Measurements from ENCODE around the gene MGAT5.

DNA sequence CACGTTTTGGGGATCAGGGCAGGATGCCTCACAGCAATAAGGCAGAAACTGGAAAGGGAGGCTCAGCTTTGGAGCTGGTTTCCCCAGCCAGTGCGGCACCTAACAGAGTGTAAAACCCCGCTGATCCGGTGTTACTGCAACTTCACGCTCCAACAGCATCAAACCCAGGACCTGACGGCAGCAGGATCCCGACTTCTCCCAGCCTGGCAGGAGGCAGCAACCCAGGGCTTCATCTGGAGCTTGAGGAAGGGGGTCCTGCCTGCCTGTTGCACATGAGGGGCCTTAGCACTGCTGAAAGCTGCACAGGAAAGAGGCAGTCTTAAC is 209.8 kb downstream of the MGAT5 start:
- TF ChIP-seq, protein P1, sequence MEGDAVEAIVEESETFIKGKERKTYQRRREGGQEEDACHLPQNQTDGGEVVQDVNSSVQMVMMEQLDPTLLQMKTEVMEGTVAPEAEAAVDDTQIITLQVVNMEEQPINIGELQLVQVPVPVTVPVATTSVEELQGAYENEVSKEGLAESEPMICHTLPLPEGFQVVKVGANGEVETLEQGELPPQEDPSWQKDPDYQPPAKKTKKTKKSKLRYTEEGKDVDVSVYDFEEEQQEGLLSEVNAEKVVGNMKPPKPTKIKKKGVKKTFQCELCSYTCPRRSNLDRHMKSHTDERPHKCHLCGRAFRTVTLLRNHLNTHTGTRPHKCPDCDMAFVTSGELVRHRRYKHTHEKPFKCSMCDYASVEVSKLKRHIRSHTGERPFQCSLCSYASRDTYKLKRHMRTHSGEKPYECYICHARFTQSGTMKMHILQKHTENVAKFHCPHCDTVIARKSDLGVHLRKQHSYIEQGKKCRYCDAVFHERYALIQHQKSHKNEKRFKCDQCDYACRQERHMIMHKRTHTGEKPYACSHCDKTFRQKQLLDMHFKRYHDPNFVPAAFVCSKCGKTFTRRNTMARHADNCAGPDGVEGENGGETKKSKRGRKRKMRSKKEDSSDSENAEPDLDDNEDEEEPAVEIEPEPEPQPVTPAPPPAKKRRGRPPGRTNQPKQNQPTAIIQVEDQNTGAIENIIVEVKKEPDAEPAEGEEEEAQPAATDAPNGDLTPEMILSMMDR (conservative IDR thresholded peaks at IDR 0.05): no peak
- no peak for TF ChIP-seq ZFX (IDR thresholded peaks at IDR 0.05)
